ENCODE data around the gene ZNF774. TPM values are rescaled to one million over a fixed set of nuclear protein-coding genes. Genes with fewer than 3 reads are reported as not detected.
A peak's percentile ranks its signal among the peaks of the same experiment; 100 is the strongest.

Gene ZNF774
- total RNA-seq, 2 donors from 2014 or later: 7.5 to 10.5 TPM

DNA sequence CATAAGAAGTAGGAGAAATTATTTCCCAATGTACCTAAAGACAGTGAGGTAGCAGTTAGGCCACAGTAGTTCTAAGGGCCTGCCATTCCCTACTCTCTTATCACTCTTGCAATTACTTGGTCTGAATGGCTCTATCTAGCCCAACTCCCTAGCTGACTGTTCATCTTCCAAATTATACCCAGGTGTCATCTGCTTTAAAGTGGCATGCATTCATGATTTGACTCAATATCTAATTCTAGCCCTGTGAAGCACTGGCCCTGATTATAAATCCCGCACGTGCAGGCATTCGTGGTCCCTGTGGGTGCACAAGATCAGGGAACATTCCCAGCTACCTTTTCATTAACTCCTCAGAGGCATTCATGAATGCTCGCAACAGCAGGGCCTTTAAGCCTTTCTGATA, 43.1 kb upstream of the ZNF774 start:
- no peak for TF ChIP-seq POLR2A (IDR thresholded peaks at IDR 0.05)
- no peak for TF ChIP-seq CTCF (IDR thresholded peaks at IDR 0.05)
- no peak for TF ChIP-seq POLR2AphosphoS5 (IDR thresholded peaks at IDR 0.05)
- intact Hi-C loops (cut with DNase I): no loop called here
- H3K4me3 ChIP-seq: no peak overlapping the region
- no peaks in the 10 kb centered on the region for H3K4me1 ChIP-seq (replicated peaks)
- H3K36me3 ChIP-seq: no peaks in the 10 kb centered on the region
- no peak for DNase-seq (ENCODE audit: low spot score)
- no peak overlapping the region for H3K27ac ChIP-seq
- no peaks in the 10 kb centered on the region for H3K27me3 ChIP-seq (replicated peaks; ENCODE audit: insufficient read depth)
- WGBS: 97% methylated on average over 4 of the region's 4 CpGs
- no peaks in the 10 kb centered on the region for H3K9me3 ChIP-seq

DNA sequence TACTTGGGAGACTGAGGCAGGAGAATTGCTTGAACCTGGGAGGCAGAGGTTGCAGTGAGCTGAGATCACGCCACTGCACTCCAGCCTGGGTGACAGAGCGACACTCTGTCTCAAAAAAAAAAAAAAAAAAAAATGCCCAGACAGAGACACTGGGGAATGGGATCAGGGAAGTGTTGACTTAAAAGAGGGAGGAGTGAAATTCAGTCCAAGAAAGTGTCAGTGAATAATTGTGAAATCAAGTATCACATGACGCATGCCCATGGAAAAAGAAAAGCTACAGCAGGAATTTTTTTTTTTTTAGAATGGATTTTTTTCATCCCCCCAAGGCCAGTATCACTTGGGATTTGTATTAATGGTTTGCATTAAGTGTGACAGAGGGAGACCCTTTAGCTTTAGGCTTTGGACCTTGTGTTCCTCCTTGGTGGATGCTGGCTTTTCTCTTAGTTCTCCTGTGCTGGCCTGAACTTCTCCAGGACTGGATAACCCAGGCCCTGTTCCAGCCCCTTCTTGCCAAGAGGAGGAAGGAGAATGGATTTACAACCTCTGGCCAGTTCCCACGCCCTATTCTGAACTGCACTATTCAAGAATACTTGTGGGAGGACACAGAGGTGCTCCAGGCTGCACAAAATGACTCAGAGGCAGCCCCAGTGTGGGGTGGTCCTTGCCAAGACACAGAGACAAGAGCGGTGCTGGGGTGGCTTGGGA, 36.7 kb upstream of the ZNF774 start:
- peak; percentile 91 for DNase-seq (ENCODE audit: low spot score)
- WGBS: 19% methylated on average over 5 of the region's 5 CpGs
- Histone ChIP-seq H3K4me1 (replicated peaks) (no peaks in the 10 kb centered on the region), H3K27me3 (replicated peaks; ENCODE audit: insufficient read depth) (no peaks in the 10 kb centered on the region), H3K9me3 (no peaks in the 10 kb centered on the region), H3K36me3 (no peaks in the 10 kb centered on the region), H3K4me3 (no peak overlapping the region), H3K27ac (peak overlapping the region; percentile 58 to 78)
- no peak for TF ChIP-seq POLR2A (IDR thresholded peaks at IDR 0.05)
- TF ChIP-seq POLR2AphosphoS5 (IDR thresholded peaks at IDR 0.05): peak; percentile 60
- no peak for TF ChIP-seq CTCF (IDR thresholded peaks at IDR 0.05)
- intact Hi-C loops (cut with DNase I): loop anchor here (10.0 kb wide), 2 partner anchors 309 to 569 kb away; partner anchors contain the start of gene FES

DNA sequence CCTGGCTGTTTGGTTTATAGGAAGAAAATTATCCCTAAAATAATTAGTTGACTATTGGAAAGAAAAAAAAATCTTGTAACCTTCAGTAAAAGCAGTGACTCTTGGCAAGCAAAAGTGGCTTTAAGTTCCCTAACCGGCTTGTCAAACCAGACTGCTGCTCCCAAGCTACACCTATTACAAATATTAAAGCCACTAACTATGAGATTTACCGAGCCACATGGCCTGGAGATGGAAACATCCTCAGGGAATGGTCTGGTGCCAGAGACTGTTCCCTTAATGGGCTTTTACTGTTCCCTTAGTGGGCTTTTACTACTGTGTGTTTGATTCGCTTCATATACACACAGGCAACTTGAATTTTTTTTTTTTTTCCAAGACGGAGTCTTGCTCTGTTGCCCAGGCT, 35.9 kb upstream of the ZNF774 start:
- Histone ChIP-seq H3K4me1 (replicated peaks) (no peaks in the 10 kb centered on the region), H3K27me3 (replicated peaks; ENCODE audit: insufficient read depth) (no peaks in the 10 kb centered on the region), H3K9me3 (no peaks in the 10 kb centered on the region), H3K27ac (peak overlapping the region; percentile 58 to 78), H3K4me3 (no peak overlapping the region), H3K36me3 (no peaks in the 10 kb centered on the region)
- peak; percentile 90 for DNase-seq (ENCODE audit: low spot score)
- intact Hi-C loops (cut with DNase I): loop anchor here (10.0 kb wide), 2 partner anchors 309 to 569 kb away; partner anchors contain the start of gene FES
- 9% methylated on average over 4 of the region's 4 CpGs for WGBS
- TF ChIP-seq POLR2A (IDR thresholded peaks at IDR 0.05) (no peak), POLR2AphosphoS5 (IDR thresholded peaks at IDR 0.05) (peak; percentile 81)

DNA sequence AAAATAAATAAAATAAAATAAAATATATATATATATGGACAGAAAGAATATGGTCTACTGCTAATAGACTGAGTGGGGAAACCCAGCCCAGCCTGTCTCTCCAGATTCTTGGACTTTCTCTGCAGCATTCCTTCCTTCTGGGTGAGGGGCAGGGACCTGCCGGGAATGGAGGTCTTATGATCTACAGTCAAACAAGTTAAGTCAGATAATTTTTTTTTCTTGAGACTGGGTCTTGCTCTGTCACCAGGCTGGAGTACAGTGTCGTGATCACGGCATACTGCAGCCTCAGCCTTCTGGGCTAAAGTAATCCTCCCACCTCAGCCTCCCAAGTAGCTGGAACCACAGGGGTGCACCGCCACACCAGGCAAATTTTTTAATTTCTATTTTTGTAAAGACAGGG, 33.5 kb upstream of the ZNF774 start:
- no peaks in the 10 kb centered on the region for H3K9me3 ChIP-seq
- no peak overlapping the region for H3K27ac ChIP-seq
- intact Hi-C loops (cut with DNase I): loop anchor here (10.0 kb wide), 2 partner anchors 306 to 566 kb away; partner anchors contain the start of gene FES
- WGBS: 80% methylated on average over 4 of the region's 4 CpGs
- no peaks in the 10 kb centered on the region for H3K36me3 ChIP-seq
- no peak overlapping the region for H3K4me3 ChIP-seq
- no peaks in the 10 kb centered on the region for H3K4me1 ChIP-seq (replicated peaks)
- TF ChIP-seq POLR2A (IDR thresholded peaks at IDR 0.05): no peak
- no peak for TF ChIP-seq POLR2AphosphoS5 (IDR thresholded peaks at IDR 0.05)
- TF ChIP-seq CTCF (IDR thresholded peaks at IDR 0.05): no peak
- no peaks in the 10 kb centered on the region for H3K27me3 ChIP-seq (replicated peaks; ENCODE audit: insufficient read depth)
- no peak for DNase-seq (ENCODE audit: low spot score)

- TF ChIP-seq POLR2A (IDR thresholded peaks at IDR 0.05) (no peak), CTCF (IDR thresholded peaks at IDR 0.05) (peak; percentile 91 to 99 (median 98)), POLR2AphosphoS5 (IDR thresholded peaks at IDR 0.05) (peak; percentile 73)
- Histone ChIP-seq H3K9me3 (no peaks in the 10 kb centered on the region), H3K27me3 (replicated peaks; ENCODE audit: insufficient read depth) (no peaks in the 10 kb centered on the region), H3K36me3 (no peaks in the 10 kb centered on the region), H3K4me1 (replicated peaks) (no peaks in the 10 kb centered on the region), H3K4me3 (no peak overlapping the region), H3K27ac (peak overlapping the region; percentile 55 to 68)
- WGBS: 9% methylated on average over 17 of the region's 17 CpGs
- DNase-seq (ENCODE audit: low spot score): peak; percentile 76
- intact Hi-C loops (cut with DNase I): loop anchor here (1.0 kb wide), 1 partner anchor 162 kb away; no protein-coding TSS in a partner anchor
Observed at GRCh38 chr15:90320062-90320884, 31.8 kb upstream of the ZNF774 start.
